ENCODE data around the gene SMCO2. TPM values are rescaled to one million over a fixed set of nuclear protein-coding genes. Genes with fewer than 3 reads are reported as not detected.
"Not testable (repeated sequence)": the region's sequence is repeated elsewhere in the genome, so short reads cannot be mapped to it uniquely, and the experiment has no call there.

The SMCO2 gene
- total RNA-seq, 1 donor from 2014 or later, result not detected

DNA sequence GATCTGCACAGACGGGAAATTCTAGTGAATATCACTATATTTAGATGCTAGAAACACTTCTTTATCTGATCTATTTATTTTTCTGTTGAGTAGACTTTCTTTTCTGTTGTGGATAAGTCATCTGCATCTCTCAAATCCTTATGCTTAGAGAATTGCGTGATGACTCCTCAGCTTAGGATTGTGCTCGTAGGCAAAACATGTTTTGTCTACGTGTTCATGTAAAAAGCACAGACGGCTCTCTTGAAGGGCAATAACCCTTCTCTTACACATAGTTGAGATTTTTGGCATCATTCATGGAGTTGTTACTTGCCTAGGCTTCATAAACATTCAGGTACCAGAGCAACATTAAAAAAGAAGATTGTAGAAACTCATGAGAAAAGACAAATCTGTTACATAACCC lies 96.1 kb downstream of the SMCO2 start:
- peak overlapping the region in 1 of 2 donors; percentile 6 for H3K4me3 ChIP-seq
- no peaks in the 10 kb centered on the region for H3K36me3 ChIP-seq
- intact Hi-C loops (cut with DNase I), result no loop called here
- peak overlapping the region; percentile 38 to 41 for H3K27ac ChIP-seq
- TF ChIP-seq, protein P1, sequence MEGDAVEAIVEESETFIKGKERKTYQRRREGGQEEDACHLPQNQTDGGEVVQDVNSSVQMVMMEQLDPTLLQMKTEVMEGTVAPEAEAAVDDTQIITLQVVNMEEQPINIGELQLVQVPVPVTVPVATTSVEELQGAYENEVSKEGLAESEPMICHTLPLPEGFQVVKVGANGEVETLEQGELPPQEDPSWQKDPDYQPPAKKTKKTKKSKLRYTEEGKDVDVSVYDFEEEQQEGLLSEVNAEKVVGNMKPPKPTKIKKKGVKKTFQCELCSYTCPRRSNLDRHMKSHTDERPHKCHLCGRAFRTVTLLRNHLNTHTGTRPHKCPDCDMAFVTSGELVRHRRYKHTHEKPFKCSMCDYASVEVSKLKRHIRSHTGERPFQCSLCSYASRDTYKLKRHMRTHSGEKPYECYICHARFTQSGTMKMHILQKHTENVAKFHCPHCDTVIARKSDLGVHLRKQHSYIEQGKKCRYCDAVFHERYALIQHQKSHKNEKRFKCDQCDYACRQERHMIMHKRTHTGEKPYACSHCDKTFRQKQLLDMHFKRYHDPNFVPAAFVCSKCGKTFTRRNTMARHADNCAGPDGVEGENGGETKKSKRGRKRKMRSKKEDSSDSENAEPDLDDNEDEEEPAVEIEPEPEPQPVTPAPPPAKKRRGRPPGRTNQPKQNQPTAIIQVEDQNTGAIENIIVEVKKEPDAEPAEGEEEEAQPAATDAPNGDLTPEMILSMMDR (IDR thresholded peaks at IDR 0.05), result no peak
- H3K4me1 ChIP-seq, result peaks cover 14 to 66% of the 10 kb centered on the region in 2 donors
- no peak for DNase-seq (ENCODE audit: low spot score in 2 of 2)
- H3K27me3 ChIP-seq, result no peaks in the 10 kb centered on the region
- no peaks in the 10 kb centered on the region for H3K9me3 ChIP-seq

DNA sequence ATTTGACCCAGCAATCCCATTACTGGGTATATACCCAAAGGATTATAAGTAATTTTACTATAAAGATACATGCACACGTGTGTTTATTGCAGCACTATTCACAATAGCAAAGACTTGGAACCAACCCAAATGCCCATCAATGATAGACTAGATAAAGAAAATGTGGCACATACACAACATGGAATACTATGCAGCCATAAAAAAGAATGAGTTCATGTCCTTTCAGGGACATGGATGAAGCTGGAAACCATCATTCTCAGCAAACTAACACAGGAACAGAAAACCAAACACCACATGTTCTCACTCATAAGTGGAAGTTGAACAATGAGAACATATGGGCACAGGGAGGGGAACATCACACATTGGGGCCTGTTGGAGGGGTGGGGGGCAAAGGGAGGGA lies 98.3 kb downstream of the SMCO2 start:
- H3K27me3 ChIP-seq; H3K4me3 ChIP-seq; intact Hi-C loops (cut with DNase I); DNase-seq (ENCODE audit: low spot score in 2 of 2); H3K9me3 ChIP-seq; H3K36me3 ChIP-seq: not testable (repeated sequence)
- peaks cover 14 to 73% of the 10 kb centered on the region in 2 donors for H3K4me1 ChIP-seq
- H3K27ac ChIP-seq, result peak overlapping the region; percentile 56 to 66

DNA sequence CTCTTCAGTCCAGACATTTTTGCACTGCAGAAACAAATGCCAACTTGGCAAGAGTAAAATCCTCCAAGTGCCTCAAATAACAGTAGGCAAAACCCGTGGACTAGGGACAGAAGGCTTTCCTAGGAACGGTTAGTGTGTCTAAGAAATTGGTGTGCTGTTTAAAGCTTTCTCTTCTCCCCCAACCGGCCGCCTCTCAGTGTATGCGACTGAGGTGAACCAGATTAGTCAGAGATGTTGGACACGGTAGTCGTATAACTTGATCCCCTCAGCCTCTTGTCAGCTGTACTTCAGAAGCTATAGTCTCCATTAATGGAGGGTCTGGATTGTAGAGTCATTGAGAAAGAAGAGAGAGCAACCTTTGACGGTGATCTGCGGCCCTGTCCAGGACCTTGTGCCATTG lies 99.1 kb downstream of the SMCO2 start:
- TF ChIP-seq, protein P1 (IDR thresholded peaks at IDR 0.05), result no peak
- no peaks in the 10 kb centered on the region for H3K9me3 ChIP-seq
- no peak for DNase-seq (ENCODE audit: low spot score in 2 of 2)
- peaks cover 18 to 76% of the 10 kb centered on the region in 2 donors for H3K4me1 ChIP-seq
- no peaks in the 10 kb centered on the region for H3K27me3 ChIP-seq
- H3K4me3 ChIP-seq, result no peak overlapping the region
- intact Hi-C loops (cut with DNase I), result no loop called here
- H3K36me3 ChIP-seq, result no peaks in the 10 kb centered on the region
- peak overlapping the region; percentile 56 to 66 for H3K27ac ChIP-seq

DNA sequence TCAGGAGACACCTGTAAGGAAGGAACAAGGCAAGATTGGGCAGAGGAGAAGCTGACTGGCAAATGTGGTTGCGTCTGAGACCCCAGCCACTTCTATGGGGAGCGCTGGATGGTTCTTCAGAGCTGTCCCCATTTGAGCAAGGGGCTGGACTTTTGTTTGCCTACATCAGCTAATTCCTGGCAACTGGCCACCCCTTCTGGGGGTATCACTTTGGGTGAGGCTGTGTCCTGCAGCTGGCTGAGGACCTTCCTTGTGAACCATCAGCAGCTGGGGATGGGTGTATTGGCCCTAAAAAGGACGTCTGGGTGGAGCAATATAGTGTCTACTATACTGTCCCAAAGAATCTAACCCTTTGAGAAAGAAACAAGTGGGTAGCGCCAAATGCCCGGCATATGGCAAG lies 101.1 kb downstream of the SMCO2 start:
- no peak for DNase-seq (ENCODE audit: low spot score in 2 of 2)
- Histone ChIP-seq H3K27ac (peak overlapping the region in 1 of 2 donors; percentile 26), H3K4me1 (peaks cover 12 to 72% of the 10 kb centered on the region in 2 donors), H3K27me3 (no peaks in the 10 kb centered on the region), H3K4me3 (no peak overlapping the region), H3K36me3 (no peaks in the 10 kb centered on the region), H3K9me3 (no peaks in the 10 kb centered on the region)
- intact Hi-C loops (cut with DNase I), result no loop called here
- TF ChIP-seq, protein P1 (IDR thresholded peaks at IDR 0.05), result no peak

DNA sequence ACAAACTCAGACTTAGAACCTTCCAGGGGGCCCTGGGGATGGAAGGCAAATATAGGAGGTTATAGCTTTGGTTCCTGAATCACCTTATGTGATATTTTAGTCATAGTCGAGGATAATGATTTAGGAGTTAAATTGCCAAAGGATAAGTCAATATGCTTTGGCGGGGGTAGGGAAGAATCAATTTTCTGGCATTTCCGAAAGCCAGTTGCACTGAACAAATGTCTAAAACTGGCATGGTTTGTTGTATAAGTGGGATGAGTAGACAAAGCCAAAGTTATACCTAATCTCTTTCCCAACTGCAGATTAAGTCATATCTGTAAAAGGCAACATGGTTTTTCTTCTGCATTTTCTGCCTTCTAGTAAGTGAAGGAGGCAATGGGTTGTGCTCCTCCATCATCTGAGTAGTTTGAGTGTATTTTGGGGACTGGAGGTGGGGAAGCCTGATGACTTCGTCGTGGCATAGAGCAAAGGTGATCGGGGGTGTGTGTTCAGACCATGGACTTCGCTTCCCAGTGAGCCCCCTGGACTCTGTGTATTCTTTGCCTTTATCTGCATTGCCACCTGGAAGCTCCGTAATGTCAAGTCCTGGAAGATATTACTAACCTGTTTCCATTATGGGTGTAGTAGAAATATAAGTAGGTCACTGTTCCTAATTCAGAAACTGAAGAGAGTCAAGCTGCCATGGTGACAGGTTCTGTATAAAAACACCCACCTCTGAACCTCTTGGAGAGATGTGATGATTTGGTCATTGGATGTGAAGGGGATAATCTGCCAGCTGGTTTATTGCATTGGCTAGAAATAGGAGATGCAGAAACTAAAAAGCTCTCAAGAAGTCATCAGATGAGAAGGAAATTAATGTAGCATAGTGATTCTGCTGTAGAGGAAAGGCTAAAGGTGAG lies 102.0 kb downstream of the SMCO2 start:
- Histone ChIP-seq H3K9me3 (no peaks in the 10 kb centered on the region), H3K27me3 (no peaks in the 10 kb centered on the region), H3K4me3 (no peak overlapping the region), H3K36me3 (no peaks in the 10 kb centered on the region), H3K4me1 (peaks cover 12 to 74% of the 10 kb centered on the region in 2 donors), H3K27ac (peak overlapping the region; percentile 49 to 73)
- DNase-seq (ENCODE audit: low spot score in 2 of 2), result no peak
- TF ChIP-seq, protein P1 (IDR thresholded peaks at IDR 0.05), result no peak
- intact Hi-C loops (cut with DNase I), result loop anchor here (1.0 to 2.0 kb wide), 3 partner anchors 23 to 78 kb away; no protein-coding TSS in a partner anchor

DNA sequence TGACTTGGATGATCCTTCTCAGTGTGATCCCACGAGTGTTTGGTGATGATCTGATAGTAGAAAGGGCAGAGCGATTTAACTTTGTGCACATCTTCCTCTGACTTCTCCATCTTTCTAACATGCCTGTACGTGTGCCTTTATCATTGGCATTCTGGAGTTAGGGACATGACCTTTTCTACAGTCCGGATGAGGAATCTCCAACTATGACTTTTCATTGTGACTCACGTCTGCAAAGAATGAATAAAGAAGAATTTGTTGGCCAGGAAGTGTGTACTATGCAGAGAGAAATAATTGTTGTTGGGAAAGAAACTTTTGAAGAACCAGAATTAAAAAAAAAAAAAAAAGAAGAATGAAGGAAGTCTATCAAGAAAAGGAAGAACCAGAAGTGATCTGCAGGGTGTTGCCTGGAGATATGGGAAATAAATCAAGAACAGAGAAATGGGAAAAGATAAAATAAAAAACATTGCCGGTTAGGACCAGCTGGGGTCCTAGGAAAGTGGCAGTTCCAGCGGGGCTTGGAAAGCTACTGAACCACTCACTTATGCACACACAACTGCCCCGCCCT lies 102.8 kb downstream of the SMCO2 start:
- H3K4me3 ChIP-seq, result peak overlapping the region in 1 of 2 donors; percentile 37
- H3K4me1 ChIP-seq, result peaks cover 12 to 79% of the 10 kb centered on the region in 2 donors
- peak overlapping the region; percentile 73 to 76 for H3K27ac ChIP-seq
- H3K36me3 ChIP-seq, result no peaks in the 10 kb centered on the region
- DNase-seq (ENCODE audit: low spot score in 2 of 2), result no peak
- TF ChIP-seq, protein P1 (IDR thresholded peaks at IDR 0.05), result no peak
- intact Hi-C loops (cut with DNase I), result loop anchor here (1.0 to 2.0 kb wide), 3 partner anchors 24 to 77 kb away; no protein-coding TSS in a partner anchor
- H3K9me3 ChIP-seq, result no peaks in the 10 kb centered on the region
- H3K27me3 ChIP-seq, result no peaks in the 10 kb centered on the region
